ENCODE measurements around the gene TSPAN15.

Gene TSPAN15

DNA sequence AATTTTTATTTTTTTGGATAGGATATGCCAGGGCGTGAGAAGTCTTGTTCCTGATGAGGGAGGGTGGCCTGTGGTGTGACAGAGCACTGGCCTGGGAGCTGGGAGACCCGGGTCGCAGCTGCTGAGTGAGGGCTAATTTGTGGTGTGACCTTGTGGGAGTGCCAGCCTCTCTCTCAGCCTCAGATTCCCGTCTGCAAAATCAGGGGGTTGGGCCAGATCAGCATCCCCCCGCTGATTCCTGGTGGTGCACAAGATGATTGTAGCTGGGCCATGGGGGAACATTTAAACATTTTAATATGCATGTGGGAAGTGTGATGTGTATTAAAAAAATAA, 14.9 kb downstream of the TSPAN15 start:
- no peak for ATAC-seq
- DNase-seq, result no peak

- no peak for DNase-seq
- ATAC-seq, result no peak
Measured at GRCh38 chr10:69466689-69467088, 15.4 kb downstream of the TSPAN15 start.

DNA sequence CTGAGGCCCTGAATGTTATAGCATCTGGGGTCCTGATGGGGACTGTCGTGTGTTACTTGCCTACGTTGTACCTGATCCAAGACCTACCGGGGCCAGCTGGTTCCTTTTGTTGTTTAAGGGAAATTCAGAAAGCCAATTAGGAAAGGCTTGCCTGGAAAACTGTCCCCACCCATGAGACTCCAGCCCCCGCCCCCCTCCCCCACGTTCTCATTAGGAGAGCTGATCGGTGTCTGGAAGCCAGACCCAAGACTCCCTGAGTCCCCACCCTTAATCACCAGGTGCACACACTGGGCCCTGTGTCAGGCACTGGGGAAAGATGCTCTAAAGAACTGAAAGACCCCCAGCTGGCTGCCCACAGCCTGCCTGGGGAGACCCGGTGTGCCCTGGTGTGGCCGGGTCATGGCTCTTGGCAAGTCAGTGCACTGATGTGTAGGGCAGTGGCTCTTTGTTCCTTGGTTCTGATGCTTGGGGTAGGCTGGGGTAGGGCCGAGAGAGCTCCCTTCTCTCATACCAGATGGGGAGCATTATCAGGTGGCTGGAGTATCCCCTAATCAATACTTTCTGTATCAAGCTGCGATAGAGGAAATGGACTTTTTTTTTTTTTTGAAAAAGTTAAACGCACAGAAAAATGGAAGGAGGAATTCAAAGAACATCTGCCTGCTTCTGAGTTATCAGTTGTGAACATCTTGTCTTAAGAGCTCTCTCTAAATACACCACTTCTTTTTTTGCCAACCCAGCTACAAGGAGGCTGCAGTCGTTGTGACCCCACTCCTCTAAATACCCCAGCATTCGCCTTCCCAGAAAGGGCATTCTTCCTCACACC, 16.9 kb downstream of the TSPAN15 start:
- ATAC-seq, result no peak
- no peak for DNase-seq

DNA sequence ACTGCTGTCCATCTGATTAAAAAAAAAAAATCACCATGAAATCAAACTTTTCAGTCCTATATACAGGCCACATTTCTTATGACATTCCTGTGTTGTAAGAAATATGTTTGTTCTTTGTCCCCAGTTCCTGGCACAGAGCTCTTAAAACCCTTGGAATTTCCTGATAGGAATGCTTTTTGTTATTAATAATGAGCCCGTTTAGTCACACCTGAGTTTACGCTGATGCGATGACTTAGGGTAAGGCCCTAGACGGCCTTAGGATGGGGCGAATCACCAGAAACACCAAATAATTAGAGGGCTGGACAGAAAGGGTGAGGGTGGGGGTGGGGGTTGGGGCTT, 17.5 kb downstream of the TSPAN15 start:
- ATAC-seq, result no peak
- DNase-seq, result no peak

GRCh38 chr10:69469976-69470375, 18.7 kb downstream of the TSPAN15 start:
- DNase-seq (no peak), ATAC-seq (no peak)

- DNase-seq (no peak), ATAC-seq (no peak)
Measured at GRCh38 chr10:69470463-69471384, 19.5 kb downstream of the TSPAN15 start.

GRCh38 chr10:69472142-69472541, 20.9 kb downstream of the TSPAN15 start:
- DNase-seq, result no peak
- ATAC-seq, result no peak

GRCh38 chr10:69472544-69472943, 21.3 kb downstream of the TSPAN15 start:
- DNase-seq (no peak), ATAC-seq (no peak)

- ATAC-seq (no peak), DNase-seq (no peak)
Measured at GRCh38 chr10:69473304-69473990, 22.2 kb downstream of the TSPAN15 start.

DNA sequence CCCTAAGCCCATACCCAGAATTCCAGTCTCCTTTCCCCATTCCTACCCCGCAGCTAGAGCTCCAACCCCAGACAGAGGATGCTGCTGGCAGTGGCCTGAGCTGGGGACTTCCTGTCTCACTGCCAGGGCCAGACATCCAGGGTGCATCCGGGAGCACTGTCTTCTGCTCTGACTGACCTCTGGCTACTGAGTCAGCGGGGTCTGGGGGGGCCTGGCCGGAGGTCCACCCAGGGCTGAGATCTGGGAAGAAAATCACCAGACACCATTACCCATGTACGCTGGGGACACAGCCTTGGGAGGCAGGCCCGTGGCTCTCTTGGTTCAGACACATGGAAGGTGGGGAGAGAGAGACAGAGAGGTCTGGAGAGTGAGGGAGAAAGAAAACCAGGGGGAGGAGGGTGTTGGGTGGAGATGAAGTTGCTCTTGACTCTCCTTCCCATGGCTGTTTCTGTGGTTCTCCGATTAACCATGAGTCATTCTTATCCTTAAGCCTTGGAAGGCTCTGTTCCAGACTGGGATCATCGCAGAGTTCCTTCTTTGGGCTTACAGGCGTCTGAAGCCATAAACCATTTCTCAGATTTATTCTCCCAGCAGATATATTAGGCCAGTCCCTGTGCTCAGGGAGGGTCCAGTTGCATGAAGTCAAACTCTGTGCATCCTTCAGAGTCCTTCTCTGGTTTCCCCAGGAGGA, 23.6 kb downstream of the TSPAN15 start:
- DNase-seq (no peak), ATAC-seq (no peak)

GRCh38 chr10:69475433-69475830, 24.2 kb downstream of the TSPAN15 start:
- ATAC-seq, result no peak
- no peak for DNase-seq

- DNase-seq, result no peak
- ATAC-seq, result no peak
Measured at GRCh38 chr10:69477968-69478597, 26.8 kb downstream of the TSPAN15 start.

GRCh38 chr10:69479240-69480067, 28.2 kb downstream of the TSPAN15 start:
- DNase-seq, result no peak
- ATAC-seq, result no peak

DNA sequence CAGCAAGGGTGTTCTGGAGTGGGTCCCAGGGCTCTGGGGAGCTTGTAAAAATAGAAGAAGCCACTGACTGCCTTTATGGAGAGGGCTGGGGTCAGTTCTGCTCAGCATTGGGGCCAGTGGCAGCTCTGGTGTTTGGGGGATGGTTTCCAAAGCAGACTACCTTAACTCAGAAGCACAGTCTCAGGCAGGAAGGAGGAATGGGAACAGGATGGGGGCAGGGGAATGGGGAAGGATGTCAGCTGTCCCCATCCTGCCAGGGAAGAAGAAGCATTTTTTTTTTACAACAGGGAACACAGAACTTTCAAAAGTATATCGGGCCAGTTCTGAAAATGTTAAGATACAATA, 28.8 kb downstream of the TSPAN15 start:
- ATAC-seq (no peak), DNase-seq (no peak)

- no peak for DNase-seq
- ATAC-seq, result no peak
Measured at GRCh38 chr10:69481305-69481704, 30.0 kb downstream of the TSPAN15 start.

DNA sequence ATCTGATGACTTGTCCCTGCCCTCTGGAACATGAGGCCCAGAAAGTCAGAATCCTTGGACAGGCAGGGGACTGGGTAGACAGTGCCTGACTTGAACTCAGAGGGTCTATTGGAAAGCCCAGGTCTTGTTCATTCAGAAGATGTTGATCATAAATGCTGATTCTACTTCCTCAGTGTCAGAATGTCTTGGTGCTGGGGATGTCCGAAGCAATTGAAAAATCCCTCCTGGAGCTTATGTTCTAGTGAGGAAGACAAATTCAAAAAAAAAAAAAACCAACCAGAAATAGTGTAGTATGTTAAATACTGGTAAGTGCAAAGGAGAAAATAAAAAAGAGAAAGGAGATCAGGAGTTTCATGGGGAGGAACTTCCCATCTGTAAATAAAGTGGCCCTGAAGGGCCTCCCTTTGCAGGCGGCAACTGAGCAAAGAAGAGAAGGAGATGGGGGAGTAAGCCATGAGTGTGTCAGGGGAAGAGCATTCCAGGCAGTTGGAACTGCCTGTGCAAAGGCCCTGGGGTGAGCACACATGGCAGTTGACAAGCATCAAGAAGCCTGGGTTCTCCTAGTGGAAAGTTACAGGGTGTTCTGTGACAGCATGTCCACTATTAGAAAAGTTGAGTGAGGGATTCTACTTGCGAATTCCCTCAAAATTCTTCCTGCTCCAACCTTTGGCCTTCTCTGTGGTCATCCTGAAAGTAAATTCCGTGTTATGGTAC, 30.7 kb downstream of the TSPAN15 start:
- DNase-seq (no peak), ATAC-seq (no peak)

DNA sequence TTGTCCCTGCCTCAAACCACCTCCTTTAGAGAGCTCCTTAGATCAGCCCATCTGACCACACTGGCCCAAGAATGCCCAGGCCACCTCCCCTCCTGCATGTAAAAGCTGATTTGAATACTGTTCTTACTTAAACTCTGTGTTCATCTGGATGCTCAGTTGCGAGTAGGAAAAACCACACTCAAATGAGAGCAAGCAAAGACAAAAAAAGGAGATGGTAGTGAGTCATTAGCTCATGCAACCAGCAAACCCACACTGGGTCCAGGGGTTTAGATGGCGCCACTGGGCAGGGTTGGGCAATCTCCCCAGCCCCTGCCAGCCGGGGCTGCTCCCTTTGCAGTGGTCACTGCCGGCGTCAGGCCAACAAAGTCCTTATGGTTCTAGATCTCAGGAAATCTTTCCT, 32.7 kb downstream of the TSPAN15 start:
- DNase-seq (no peak), ATAC-seq (no peak)

GRCh38 chr10:69484736-69485135, 33.5 kb downstream of the TSPAN15 start:
- DNase-seq (no peak), ATAC-seq (no peak)

GRCh38 chr10:69486922-69487730, 35.9 kb downstream of the TSPAN15 start:
- no peak for ATAC-seq

More at GRCh38 chr10:69486922-69487730, 35.9 kb downstream of the TSPAN15 start:
- DNase-seq, result no peak
